ENCODE measurements around the gene IFT81. TPM values are rescaled to one million over a fixed set of nuclear protein-coding genes. Genes with fewer than 3 reads are reported as not detected.

Gene IFT81
- total RNA-seq, 1 experiment from 2014 or later = 9.9 TPM

DNA sequence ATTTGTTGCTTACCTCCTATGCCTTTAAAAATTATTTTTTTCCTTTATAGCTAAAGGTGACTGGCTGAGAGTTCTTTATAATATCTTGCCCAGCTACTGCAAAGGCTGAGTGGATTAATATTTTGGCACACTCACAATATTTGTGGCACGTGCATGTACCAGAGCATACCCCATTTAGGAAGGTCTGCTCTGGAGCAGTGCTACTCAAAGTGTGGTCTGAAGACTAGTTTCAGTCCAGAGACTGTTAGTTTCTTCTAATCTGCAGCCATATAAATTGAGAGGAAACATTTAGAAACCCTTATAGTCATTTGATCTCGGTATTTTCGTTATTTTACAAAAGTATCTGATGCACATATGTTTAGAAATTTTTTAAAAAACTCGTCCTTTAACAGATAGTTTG is 51.0 kb downstream of the IFT81 start:
- no peak overlapping the region for H3K4me3 ChIP-seq (ENCODE audit: low read length)
- no peak overlapping the region for H3K9ac ChIP-seq (ENCODE audit: low read length)
- no peaks in the 10 kb centered on the region for H3K79me2 ChIP-seq (ENCODE audit: low read length)
- no peaks in the 10 kb centered on the region for H4K20me1 ChIP-seq (ENCODE audit: insufficient read depth, low read depth, low read length)
- no peak overlapping the region for H3K4me2 ChIP-seq (ENCODE audit: low read depth, low read length, poor library complexity, severe bottlenecking)
- H3K9me3 ChIP-seq (ENCODE audit: low read length) = no peaks in the 10 kb centered on the region
- peaks cover 30% of the 10 kb centered on the region for H3K4me1 ChIP-seq (ENCODE audit: low read length)
- no peak overlapping the region for H3K27ac ChIP-seq (ENCODE audit: low read length)
- H3K9me2 ChIP-seq (replicated peaks; ENCODE audit: insufficient read depth, low read length) = no peaks in the 10 kb centered on the region
- H3K27me3 ChIP-seq (ENCODE audit: low read length) = no peaks in the 10 kb centered on the region
- no peak for DNase-seq
- H3K36me3 ChIP-seq (ENCODE audit: insufficient read depth, low read length) = no peaks in the 10 kb centered on the region
- no peak overlapping the region for H2AFZ ChIP-seq (ENCODE audit: low read length)

DNA sequence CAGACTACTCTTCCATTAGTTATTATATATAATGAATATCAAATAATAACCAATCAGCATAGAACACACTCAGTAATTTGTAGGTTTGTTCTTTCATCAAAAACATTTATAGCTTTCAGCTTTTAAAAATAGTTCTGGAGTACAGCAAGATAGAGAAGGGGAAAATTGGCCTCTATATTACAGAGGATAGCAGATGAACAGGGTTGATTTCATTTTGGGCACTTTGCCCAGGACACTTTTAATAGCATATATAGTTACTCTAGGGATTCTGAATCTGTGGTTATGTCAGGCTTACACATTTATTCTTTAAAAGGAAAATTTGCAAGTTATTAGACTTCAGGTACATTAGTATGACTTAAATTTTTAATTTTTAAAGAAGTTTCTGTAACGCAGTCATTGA is 52.6 kb downstream of the IFT81 start:
- Histone ChIP-seq H3K4me1 (ENCODE audit: low read length) (peaks cover 21% of the 10 kb centered on the region), H3K27ac (ENCODE audit: low read length) (no peak overlapping the region), H3K27me3 (ENCODE audit: low read length) (no peaks in the 10 kb centered on the region), H3K4me2 (ENCODE audit: low read depth, low read length, poor library complexity, severe bottlenecking) (no peak overlapping the region), H3K36me3 (ENCODE audit: insufficient read depth, low read length) (no peaks in the 10 kb centered on the region), H4K20me1 (ENCODE audit: insufficient read depth, low read depth, low read length) (no peaks in the 10 kb centered on the region), H3K4me3 (ENCODE audit: low read length) (no peak overlapping the region), H3K79me2 (ENCODE audit: low read length) (no peaks in the 10 kb centered on the region), H3K9me3 (ENCODE audit: low read length) (no peaks in the 10 kb centered on the region), H3K9ac (ENCODE audit: low read length) (no peak overlapping the region), H3K9me2 (replicated peaks; ENCODE audit: insufficient read depth, low read length) (no peaks in the 10 kb centered on the region), H2AFZ (ENCODE audit: low read length) (no peak overlapping the region)
- DNase-seq = peak; percentile 51

GRCh38 chr12:110179291-110179690 is 55.1 kb downstream of the IFT81 start:
- Histone ChIP-seq H4K20me1 (ENCODE audit: insufficient read depth, low read depth, low read length) (no peaks in the 10 kb centered on the region), H3K27me3 (ENCODE audit: low read length) (no peaks in the 10 kb centered on the region), H3K27ac (ENCODE audit: low read length) (no peak overlapping the region), H3K4me1 (ENCODE audit: low read length) (peaks cover 21% of the 10 kb centered on the region), H3K4me2 (ENCODE audit: low read depth, low read length, poor library complexity, severe bottlenecking) (peak overlapping the region; percentile 12), H3K9ac (ENCODE audit: low read length) (no peak overlapping the region), H3K4me3 (ENCODE audit: low read length) (no peak overlapping the region), H3K9me2 (replicated peaks; ENCODE audit: insufficient read depth, low read length) (no peaks in the 10 kb centered on the region), H3K79me2 (ENCODE audit: low read length) (no peaks in the 10 kb centered on the region), H2AFZ (ENCODE audit: low read length) (no peak overlapping the region), H3K36me3 (ENCODE audit: insufficient read depth, low read length) (no peaks in the 10 kb centered on the region), H3K9me3 (ENCODE audit: low read length) (no peaks in the 10 kb centered on the region)
- DNase-seq = peak; percentile 65

GRCh38 chr12:110180591-110181005 is 56.4 kb downstream of the IFT81 start:
- Histone ChIP-seq H3K79me2 (ENCODE audit: low read length) (no peaks in the 10 kb centered on the region), H3K27me3 (ENCODE audit: low read length) (no peaks in the 10 kb centered on the region), H2AFZ (ENCODE audit: low read length) (no peak overlapping the region), H3K27ac (ENCODE audit: low read length) (no peak overlapping the region), H3K4me3 (ENCODE audit: low read length) (no peak overlapping the region), H3K4me1 (ENCODE audit: low read length) (peaks cover 21% of the 10 kb centered on the region), H3K9ac (ENCODE audit: low read length) (no peak overlapping the region), H3K36me3 (ENCODE audit: insufficient read depth, low read length) (no peaks in the 10 kb centered on the region), H3K9me2 (replicated peaks; ENCODE audit: insufficient read depth, low read length) (no peaks in the 10 kb centered on the region), H3K4me2 (ENCODE audit: low read depth, low read length, poor library complexity, severe bottlenecking) (no peak overlapping the region), H4K20me1 (ENCODE audit: insufficient read depth, low read depth, low read length) (no peaks in the 10 kb centered on the region), H3K9me3 (ENCODE audit: low read length) (no peaks in the 10 kb centered on the region)
- DNase-seq = no peak

DNA sequence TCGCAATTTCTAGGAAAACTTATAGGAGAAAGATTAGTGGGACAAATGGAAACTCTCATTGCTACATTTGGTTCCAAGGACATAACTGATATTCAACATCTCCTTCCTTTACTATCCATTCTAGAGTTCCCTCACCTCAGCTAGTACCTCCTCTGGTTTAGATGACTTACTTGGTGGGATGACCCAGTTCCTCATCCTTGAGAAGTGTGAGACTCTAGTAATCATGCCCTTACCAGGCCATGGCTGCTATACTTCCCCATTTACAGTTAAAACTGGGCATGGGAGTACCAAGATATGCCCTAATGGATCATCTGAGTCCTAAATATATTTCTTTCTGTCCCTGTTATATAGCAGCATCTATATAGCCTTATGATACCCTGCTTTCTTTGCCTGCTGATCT is 58.1 kb downstream of the IFT81 start:
- no peaks in the 10 kb centered on the region for H3K27me3 ChIP-seq (ENCODE audit: low read length)
- no peaks in the 10 kb centered on the region for H3K9me2 ChIP-seq (replicated peaks; ENCODE audit: insufficient read depth, low read length)
- DNase-seq = no peak
- no peaks in the 10 kb centered on the region for H4K20me1 ChIP-seq (ENCODE audit: insufficient read depth, low read depth, low read length)
- no peaks in the 10 kb centered on the region for H3K79me2 ChIP-seq (ENCODE audit: low read length)
- no peak overlapping the region for H3K4me3 ChIP-seq (ENCODE audit: low read length)
- no peak overlapping the region for H3K4me2 ChIP-seq (ENCODE audit: low read depth, low read length, poor library complexity, severe bottlenecking)
- no peak overlapping the region for H3K27ac ChIP-seq (ENCODE audit: low read length)
- H3K9ac ChIP-seq (ENCODE audit: low read length) = no peak overlapping the region
- no peak overlapping the region for H2AFZ ChIP-seq (ENCODE audit: low read length)
- no peaks in the 10 kb centered on the region for H3K9me3 ChIP-seq (ENCODE audit: low read length)
- no peaks in the 10 kb centered on the region for H3K36me3 ChIP-seq (ENCODE audit: insufficient read depth, low read length)
- H3K4me1 ChIP-seq (ENCODE audit: low read length) = peaks cover 10% of the 10 kb centered on the region

DNA sequence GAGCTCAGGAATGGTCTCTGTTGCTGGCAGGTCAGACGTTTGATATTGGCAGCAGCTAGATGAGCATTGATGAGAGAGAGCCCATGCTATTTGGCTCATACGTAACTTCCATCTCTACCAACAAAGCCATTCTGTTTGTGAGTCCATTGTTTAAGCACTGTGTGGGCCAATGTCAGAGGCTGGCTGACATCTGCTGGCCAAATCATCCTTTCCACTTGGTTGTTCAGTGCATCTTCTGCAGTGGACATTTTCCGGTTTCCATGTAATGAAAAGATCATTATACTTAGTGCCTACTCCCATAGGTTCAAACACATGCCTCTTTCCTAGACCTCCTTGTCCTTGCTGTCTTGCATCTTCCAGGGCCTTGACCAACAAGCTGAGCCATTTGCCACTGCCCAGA is 59.2 kb downstream of the IFT81 start:
- no peaks in the 10 kb centered on the region for H3K9me2 ChIP-seq (replicated peaks; ENCODE audit: insufficient read depth, low read length)
- H3K4me1 ChIP-seq (ENCODE audit: low read length) = peaks cover 10% of the 10 kb centered on the region
- H3K4me3 ChIP-seq (ENCODE audit: low read length) = no peak overlapping the region
- no peak overlapping the region for H3K27ac ChIP-seq (ENCODE audit: low read length)
- no peaks in the 10 kb centered on the region for H3K36me3 ChIP-seq (ENCODE audit: insufficient read depth, low read length)
- H3K27me3 ChIP-seq (ENCODE audit: low read length) = no peaks in the 10 kb centered on the region
- H4K20me1 ChIP-seq (ENCODE audit: insufficient read depth, low read depth, low read length) = no peaks in the 10 kb centered on the region
- H3K79me2 ChIP-seq (ENCODE audit: low read length) = no peaks in the 10 kb centered on the region
- H2AFZ ChIP-seq (ENCODE audit: low read length) = no peak overlapping the region
- no peaks in the 10 kb centered on the region for H3K9me3 ChIP-seq (ENCODE audit: low read length)
- no peak for DNase-seq
- no peak overlapping the region for H3K4me2 ChIP-seq (ENCODE audit: low read depth, low read length, poor library complexity, severe bottlenecking)
- H3K9ac ChIP-seq (ENCODE audit: low read length) = no peak overlapping the region

GRCh38 chr12:110185626-110186025 is 61.5 kb downstream of the IFT81 start:
- H3K4me1 ChIP-seq (ENCODE audit: low read length) = no peaks in the 10 kb centered on the region
- no peak overlapping the region for H3K4me3 ChIP-seq (ENCODE audit: low read length)
- no peaks in the 10 kb centered on the region for H3K27me3 ChIP-seq (ENCODE audit: low read length)
- no peaks in the 10 kb centered on the region for H3K36me3 ChIP-seq (ENCODE audit: insufficient read depth, low read length)
- H2AFZ ChIP-seq (ENCODE audit: low read length) = no peak overlapping the region
- DNase-seq = no peak
- no peaks in the 10 kb centered on the region for H3K9me2 ChIP-seq (replicated peaks; ENCODE audit: insufficient read depth, low read length)
- H3K27ac ChIP-seq (ENCODE audit: low read length) = no peak overlapping the region
- no peaks in the 10 kb centered on the region for H3K79me2 ChIP-seq (ENCODE audit: low read length)
- H4K20me1 ChIP-seq (ENCODE audit: insufficient read depth, low read depth, low read length) = no peaks in the 10 kb centered on the region
- H3K4me2 ChIP-seq (ENCODE audit: low read depth, low read length, poor library complexity, severe bottlenecking) = no peak overlapping the region
- H3K9ac ChIP-seq (ENCODE audit: low read length) = no peak overlapping the region
- no peaks in the 10 kb centered on the region for H3K9me3 ChIP-seq (ENCODE audit: low read length)

DNA sequence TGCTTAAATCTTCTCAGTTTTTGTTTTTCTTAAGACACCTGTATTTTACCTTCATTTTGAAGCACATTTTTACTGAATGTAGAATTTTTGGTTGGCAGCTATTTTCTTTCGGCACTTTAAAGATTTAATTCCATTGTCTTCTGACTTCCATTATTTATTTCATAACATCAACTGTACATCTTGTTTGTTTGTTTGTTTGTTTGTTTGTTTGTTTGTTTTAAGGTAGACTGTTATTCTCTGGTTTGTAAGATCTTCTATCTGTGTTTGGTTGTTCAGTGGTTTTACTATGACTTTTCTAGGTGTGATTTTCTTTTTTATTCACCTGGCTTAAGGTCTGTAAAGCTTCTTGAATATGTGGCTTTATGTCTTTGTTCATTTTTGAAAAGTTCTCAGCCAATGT is 61.9 kb downstream of the IFT81 start:
- no peak overlapping the region for H2AFZ ChIP-seq (ENCODE audit: low read length)
- no peaks in the 10 kb centered on the region for H3K36me3 ChIP-seq (ENCODE audit: insufficient read depth, low read length)
- no peaks in the 10 kb centered on the region for H4K20me1 ChIP-seq (ENCODE audit: insufficient read depth, low read depth, low read length)
- H3K4me3 ChIP-seq (ENCODE audit: low read length) = no peak overlapping the region
- no peak overlapping the region for H3K4me2 ChIP-seq (ENCODE audit: low read depth, low read length, poor library complexity, severe bottlenecking)
- no peaks in the 10 kb centered on the region for H3K4me1 ChIP-seq (ENCODE audit: low read length)
- H3K9ac ChIP-seq (ENCODE audit: low read length) = no peak overlapping the region
- no peaks in the 10 kb centered on the region for H3K9me3 ChIP-seq (ENCODE audit: low read length)
- H3K27ac ChIP-seq (ENCODE audit: low read length) = no peak overlapping the region
- H3K27me3 ChIP-seq (ENCODE audit: low read length) = no peaks in the 10 kb centered on the region
- no peak for DNase-seq
- H3K79me2 ChIP-seq (ENCODE audit: low read length) = no peaks in the 10 kb centered on the region
- no peaks in the 10 kb centered on the region for H3K9me2 ChIP-seq (replicated peaks; ENCODE audit: insufficient read depth, low read length)

DNA sequence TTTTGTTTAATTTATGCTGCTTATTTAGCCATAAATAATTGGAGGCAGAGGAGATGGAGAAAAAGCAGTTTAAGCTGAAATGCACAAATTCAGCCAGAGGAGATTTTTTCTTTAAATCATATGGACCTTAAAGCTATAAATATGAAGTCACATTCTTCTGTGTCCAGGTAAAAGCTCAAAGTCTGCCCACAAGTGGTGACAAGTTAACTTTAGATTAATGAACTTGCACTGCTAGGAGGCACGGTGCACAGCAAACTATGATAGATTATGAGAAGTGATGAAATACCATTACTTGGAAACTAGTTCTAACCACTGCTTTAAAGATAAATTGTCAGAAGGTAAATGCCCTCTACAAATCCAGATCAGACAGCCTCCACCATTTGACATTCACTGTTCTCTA is 69.0 kb downstream of the IFT81 start:
- H3K9me2 ChIP-seq (replicated peaks; ENCODE audit: insufficient read depth, low read length) = no peaks in the 10 kb centered on the region

More for the DNA sequence above, 69.0 kb downstream of the IFT81 start:
- Histone ChIP-seq H3K4me2 (ENCODE audit: low read depth, low read length, poor library complexity, severe bottlenecking) (no peak overlapping the region), H2AFZ (ENCODE audit: low read length) (no peak overlapping the region), H3K4me3 (ENCODE audit: low read length) (no peak overlapping the region), H3K9me3 (ENCODE audit: low read length) (no peaks in the 10 kb centered on the region), H3K9ac (ENCODE audit: low read length) (no peak overlapping the region), H3K4me1 (ENCODE audit: low read length) (no peaks in the 10 kb centered on the region), H3K27me3 (ENCODE audit: low read length) (no peaks in the 10 kb centered on the region), H3K79me2 (ENCODE audit: low read length) (no peaks in the 10 kb centered on the region), H3K36me3 (ENCODE audit: insufficient read depth, low read length) (0 out of 2 replicates have a peak, but pooled peaks cover 5% of the 10 kb centered on the region), H3K27ac (ENCODE audit: low read length) (no peak overlapping the region), H4K20me1 (ENCODE audit: insufficient read depth, low read depth, low read length) (no peaks in the 10 kb centered on the region)
- no peak for DNase-seq
